Activated naive CD8-positive, alpha-beta T cell (primary cell): ENCODE results near the gene TRIM5.
"Not testable (repeated sequence)": the region's sequence is repeated elsewhere in the genome, so short reads cannot be mapped to it uniquely, and the experiment has no call there.

Experiments
- H3K27ac Mint-ChIP-seq: one replicate; pipeline ENCODE4 v1.8.0; 2021; ENCODE audit warnings: mixed read lengths
- H3K27me3 Mint-ChIP-seq: one replicate; pipeline ENCODE4 v1.8.0; 2021; ENCODE audit warnings: mixed read lengths
- H3K36me3 Mint-ChIP-seq: one replicate; pipeline ENCODE4 v1.8.0; 2021; ENCODE audit warnings: mixed read lengths
- H3K4me1 Mint-ChIP-seq: one replicate; pipeline ENCODE4 v1.8.0; 2021; ENCODE audit warnings: low read depth, mixed read lengths
- H3K4me3 Mint-ChIP-seq: one replicate; pipeline ENCODE4 v1.8.0; 2021; ENCODE audit warnings: mild to moderate bottlenecking, mixed read lengths
- H3K9me3 Mint-ChIP-seq: one replicate; pipeline ENCODE4 v1.8.0; 2021; ENCODE audit warnings: low read depth, mixed read lengths

TRIM5 gene

GRCh38 chr11:5684646-5685362 is at the start of gene TRIM5:
Gene TRIM5, minus strand, starts transcription at chr11:5685074. Its CDS starts 4,897 bp downstream, at chr11:5680177.
- no peaks in the 10 kb centered on the region for H3K9me3 Mint-ChIP-seq
- peaks cover 3% of the 10 kb centered on the region for H3K36me3 Mint-ChIP-seq
- H3K4me1 Mint-ChIP-seq, result peaks cover 62% of the 10 kb centered on the region
- peak within 1 kb of the TSS; percentile 97 for H3K27ac Mint-ChIP-seq
- no peaks in the 10 kb centered on the region for H3K27me3 Mint-ChIP-seq
- H3K4me3 Mint-ChIP-seq, result peak within 1 kb of the TSS; percentile 95

- Mint-ChIP-seq H3K27me3 (peaks cover 4% of the 10 kb centered on the region), H3K27ac (no peak overlapping the region), H3K9me3 (no peaks in the 10 kb centered on the region), H3K36me3 (peaks cover 16% of the 10 kb centered on the region), H3K4me3 (no peak overlapping the region), H3K4me1 (no peaks in the 10 kb centered on the region)
Observed at GRCh38 chr11:5727691-5728090, 42.8 kb upstream of the TRIM5 start.

GRCh38 chr11:5726351-5726750 is 41.5 kb upstream of the TRIM5 start:
- Mint-ChIP-seq H3K27me3 (peaks cover 4% of the 10 kb centered on the region), H3K9me3 (no peaks in the 10 kb centered on the region), H3K4me3 (no peak overlapping the region), H3K36me3 (peaks cover 16% of the 10 kb centered on the region), H3K27ac (no peak overlapping the region), H3K4me1 (no peaks in the 10 kb centered on the region)

- Mint-ChIP-seq H3K27me3 (no peaks in the 10 kb centered on the region), H3K4me3 (no peak overlapping the region), H3K27ac (no peak overlapping the region), H3K36me3 (peaks cover 17% of the 10 kb centered on the region), H3K9me3 (peaks cover 3% of the 10 kb centered on the region), H3K4me1 (no peaks in the 10 kb centered on the region)
Observed at GRCh38 chr11:5722622-5723021, 37.7 kb upstream of the TRIM5 start.

GRCh38 chr11:5719703-5720495 is 35.0 kb upstream of the TRIM5 start:
- no peaks in the 10 kb centered on the region for H3K27me3 Mint-ChIP-seq
- no peak overlapping the region for H3K27ac Mint-ChIP-seq
- no peak overlapping the region for H3K4me3 Mint-ChIP-seq
- H3K4me1 Mint-ChIP-seq, result no peaks in the 10 kb centered on the region
- peaks cover 4% of the 10 kb centered on the region for H3K9me3 Mint-ChIP-seq
- peaks cover 13% of the 10 kb centered on the region for H3K36me3 Mint-ChIP-seq

GRCh38 chr11:5716518-5716917 is 31.6 kb upstream of the TRIM5 start:
- not testable (repeated sequence) for H3K27ac Mint-ChIP-seq, H3K4me1 Mint-ChIP-seq, H3K4me3 Mint-ChIP-seq, H3K9me3 Mint-ChIP-seq, H3K27me3 Mint-ChIP-seq
- H3K36me3 Mint-ChIP-seq, result peaks cover 13% of the 10 kb centered on the region

- Mint-ChIP-seq H3K27ac (no peak overlapping the region), H3K4me1 (peaks cover 4% of the 10 kb centered on the region), H3K36me3 (peaks cover 2% of the 10 kb centered on the region), H3K4me3 (no peak overlapping the region), H3K27me3 (no peaks in the 10 kb centered on the region), H3K9me3 (peaks cover 4% of the 10 kb centered on the region)
Observed at GRCh38 chr11:5713695-5714094, 28.8 kb upstream of the TRIM5 start.

GRCh38 chr11:5712507-5712906 is 27.6 kb upstream of the TRIM5 start:
- Mint-ChIP-seq H3K27ac (peak overlapping the region; percentile 36), H3K4me3 (no peak overlapping the region), H3K27me3 (no peaks in the 10 kb centered on the region), H3K9me3 (no peaks in the 10 kb centered on the region), H3K36me3 (peaks cover 7% of the 10 kb centered on the region), H3K4me1 (peaks cover 4% of the 10 kb centered on the region)

- no peaks in the 10 kb centered on the region for H3K27me3 Mint-ChIP-seq
- peaks cover 12% of the 10 kb centered on the region for H3K36me3 Mint-ChIP-seq
- H3K4me1 Mint-ChIP-seq, result peaks cover 30% of the 10 kb centered on the region
- peak overlapping the region; percentile 83 for H3K27ac Mint-ChIP-seq
- no peaks in the 10 kb centered on the region for H3K9me3 Mint-ChIP-seq
- H3K4me3 Mint-ChIP-seq, result no peak overlapping the region
Observed at GRCh38 chr11:5705688-5706087, 20.8 kb upstream of the TRIM5 start.

- Mint-ChIP-seq H3K4me3 (peak overlapping the region; percentile 6), H3K9me3 (no peaks in the 10 kb centered on the region), H3K4me1 (peaks cover 39% of the 10 kb centered on the region), H3K27ac (peak overlapping the region; percentile 86), H3K27me3 (no peaks in the 10 kb centered on the region), H3K36me3 (peaks cover 14% of the 10 kb centered on the region)
Observed at GRCh38 chr11:5703741-5704536, 19.1 kb upstream of the TRIM5 start.

- Mint-ChIP-seq H3K4me1 (peaks cover 63% of the 10 kb centered on the region), H3K27me3 (no peaks in the 10 kb centered on the region), H3K9me3 (no peaks in the 10 kb centered on the region), H3K27ac (peak overlapping the region; percentile 71), H3K36me3 (peaks cover 13% of the 10 kb centered on the region), H3K4me3 (peak overlapping the region; percentile 27)
Observed at GRCh38 chr11:5701055-5701577, 16.2 kb upstream of the TRIM5 start.

- peak overlapping the region; percentile 79 for H3K27ac Mint-ChIP-seq
- H3K9me3 Mint-ChIP-seq, result no peaks in the 10 kb centered on the region
- H3K4me3 Mint-ChIP-seq, result peak overlapping the region; percentile 27
- H3K4me1 Mint-ChIP-seq, result peaks cover 66% of the 10 kb centered on the region
- H3K36me3 Mint-ChIP-seq, result peaks cover 11% of the 10 kb centered on the region
- H3K27me3 Mint-ChIP-seq, result no peaks in the 10 kb centered on the region
Observed at GRCh38 chr11:5700421-5701054, 15.7 kb upstream of the TRIM5 start.

- Mint-ChIP-seq H3K4me1 (peaks cover 71% of the 10 kb centered on the region), H3K4me3 (no peak overlapping the region), H3K9me3 (no peaks in the 10 kb centered on the region), H3K36me3 (peaks cover 11% of the 10 kb centered on the region), H3K27me3 (no peaks in the 10 kb centered on the region), H3K27ac (peak overlapping the region; percentile 69)
Observed at GRCh38 chr11:5698281-5698680, 13.4 kb upstream of the TRIM5 start.

- Mint-ChIP-seq H3K4me1 (peaks cover 79% of the 10 kb centered on the region), H3K9me3 (no peaks in the 10 kb centered on the region), H3K27me3 (no peaks in the 10 kb centered on the region), H3K27ac (peak overlapping the region; percentile 83), H3K4me3 (no peak overlapping the region), H3K36me3 (peaks cover 11% of the 10 kb centered on the region)
Observed at GRCh38 chr11:5696210-5696609, 11.3 kb upstream of the TRIM5 start.
